Measurements from ENCODE around the gene C6orf89.

Gene C6orf89

GRCh38 chr6:36851626-36852025 lies 34.1 kb upstream of the C6orf89 start:
- H3K4me3 ChIP-seq (ENCODE audit: low read depth, low read length) = no peak overlapping the region

GRCh38 chr6:36852481-36853147 lies 33.1 kb upstream of the C6orf89 start:
- no peak overlapping the region for H3K4me3 ChIP-seq (ENCODE audit: low read depth, low read length)

GRCh38 chr6:36853325-36853724 lies 32.4 kb upstream of the C6orf89 start:
- no peak overlapping the region for H3K4me3 ChIP-seq (ENCODE audit: low read depth, low read length)

- H3K4me3 ChIP-seq (ENCODE audit: low read depth, low read length) = no peak overlapping the region
These were observed 30.0 kb upstream of the C6orf89 start for GRCh38 chr6:36855750-36856149.

GRCh38 chr6:36856277-36856676 lies 29.5 kb upstream of the C6orf89 start:
- no peak overlapping the region for H3K4me3 ChIP-seq (ENCODE audit: low read depth, low read length)

- no peak overlapping the region for H3K4me3 ChIP-seq (ENCODE audit: low read depth, low read length)
These were observed 28.4 kb upstream of the C6orf89 start for GRCh38 chr6:36857325-36857724.

GRCh38 chr6:36858407-36858981 lies 27.3 kb upstream of the C6orf89 start:
- no peak overlapping the region for H3K4me3 ChIP-seq (ENCODE audit: low read depth, low read length)

- no peak overlapping the region for H3K4me3 ChIP-seq (ENCODE audit: low read depth, low read length)
These were observed 25.6 kb upstream of the C6orf89 start for GRCh38 chr6:36860126-36860525.

GRCh38 chr6:36862164-36862847 lies 23.4 kb upstream of the C6orf89 start:
- no peak overlapping the region for H3K4me3 ChIP-seq (ENCODE audit: low read depth, low read length)

GRCh38 chr6:36862848-36863382 lies 22.8 kb upstream of the C6orf89 start:
- no peak overlapping the region for H3K4me3 ChIP-seq (ENCODE audit: low read depth, low read length)

GRCh38 chr6:36863670-36864540 lies 21.8 kb upstream of the C6orf89 start:
- H3K4me3 ChIP-seq (ENCODE audit: low read depth, low read length) = no peak overlapping the region

GRCh38 chr6:36865835-36866234 lies 19.9 kb upstream of the C6orf89 start:
- H3K4me3 ChIP-seq (ENCODE audit: low read depth, low read length) = no peak overlapping the region

GRCh38 chr6:36867471-36868224 lies 18.1 kb upstream of the C6orf89 start:
- no peak overlapping the region for H3K4me3 ChIP-seq (ENCODE audit: low read depth, low read length)

GRCh38 chr6:36871686-36872085 lies 14.1 kb upstream of the C6orf89 start:
- no peak overlapping the region for H3K4me3 ChIP-seq (ENCODE audit: low read depth, low read length)

- H3K4me3 ChIP-seq (ENCODE audit: low read depth, low read length) = no peak overlapping the region
These were observed 12.6 kb upstream of the C6orf89 start for GRCh38 chr6:36873115-36873514.

- H3K4me3 ChIP-seq (ENCODE audit: low read depth, low read length) = peak overlapping the region; percentile 82
These were observed 11.9 kb upstream of the C6orf89 start for GRCh38 chr6:36873612-36874442.

GRCh38 chr6:36874443-36875249 lies 11.1 kb upstream of the C6orf89 start, which contains the start of gene PPIL1:
Gene PPIL1 (minus strand): TSS chr6:36874803. CDS start chr6:36874772, 31 bp downstream.
- peak within 1 kb of the TSS; percentile 82 for H3K4me3 ChIP-seq (ENCODE audit: low read depth, low read length)

GRCh38 chr6:36875250-36875633 lies 10.5 kb upstream of the C6orf89 start:
- peak overlapping the region; percentile 82 for H3K4me3 ChIP-seq (ENCODE audit: low read depth, low read length)

- H3K4me3 ChIP-seq (ENCODE audit: low read depth, low read length) = no peak overlapping the region
These were observed 1.1 kb upstream of the C6orf89 start for GRCh38 chr6:36884610-36885009.
